Measurements from ENCODE around the gene TAF11L4.
"Not testable (repeated sequence)": the region's sequence is repeated elsewhere in the genome, so short reads cannot be mapped to it uniquely, and the experiment has no call there.

Gene TAF11L4

DNA sequence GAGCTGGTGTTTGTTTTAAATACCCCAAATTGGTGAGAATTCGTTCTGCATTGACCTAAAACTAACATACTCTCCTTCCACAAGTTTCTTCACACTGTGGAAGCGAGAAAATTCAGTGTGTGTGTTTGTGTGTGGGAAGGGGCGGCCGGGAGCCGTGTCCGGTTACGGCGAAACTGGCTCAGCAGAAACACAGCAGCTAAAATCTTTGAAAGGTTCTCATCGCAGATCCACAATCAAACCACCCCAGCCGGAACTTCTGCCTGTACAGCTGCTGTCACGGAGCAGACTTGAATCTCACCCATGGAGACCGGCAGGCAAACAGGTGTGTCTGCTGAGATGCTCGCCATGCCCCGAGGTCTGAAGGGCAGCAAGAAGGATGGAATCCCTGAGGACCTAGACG is at the start of gene TAF11L4:
Gene TAF11L4 (plus strand): TSS at position 301 of the 400 bp plus-strand sequence.
- not testable (repeated sequence) for H3K4me1 ChIP-seq (ENCODE audit: control insufficient read depth, insufficient read depth, low read length, unreplicated experiment); H2AFZ ChIP-seq (ENCODE audit: low read length, unreplicated experiment); H3K27me3 ChIP-seq (ENCODE audit: insufficient read depth, low read length); H3K79me2 ChIP-seq (ENCODE audit: control insufficient read depth, insufficient read depth, low read length, unreplicated experiment); H3K4me3 ChIP-seq (ENCODE audit: low read depth, low read length); H3K27ac ChIP-seq (ENCODE audit: low read depth, low read length); H3K36me3 ChIP-seq (ENCODE audit: insufficient read depth, low read length)

DNA sequence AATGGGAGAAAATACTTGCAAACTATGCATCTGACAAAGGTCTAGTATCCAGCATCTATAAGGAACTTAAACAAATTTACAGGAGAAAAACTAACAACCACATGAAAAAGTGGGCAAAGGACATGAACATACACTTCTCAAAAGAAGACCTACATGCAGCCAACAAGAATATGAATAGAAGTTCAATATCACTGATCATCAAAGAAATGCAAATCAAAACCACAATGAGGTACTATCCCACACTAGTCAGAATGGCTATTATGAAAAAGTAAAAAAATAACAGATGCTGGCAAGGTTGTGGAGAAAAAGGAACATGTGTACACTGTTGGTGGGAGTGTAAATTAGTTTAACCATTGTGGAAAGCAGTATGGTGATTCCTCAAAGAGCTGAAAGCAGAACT is 46.5 kb upstream of the TAF11L4 start:
- H3K27me3 ChIP-seq (ENCODE audit: insufficient read depth, low read length); H3K4me3 ChIP-seq (ENCODE audit: low read depth, low read length); H3K4me1 ChIP-seq (ENCODE audit: control insufficient read depth, insufficient read depth, low read length, unreplicated experiment); H2AFZ ChIP-seq (ENCODE audit: low read length, unreplicated experiment); H3K27ac ChIP-seq (ENCODE audit: low read depth, low read length); H3K36me3 ChIP-seq (ENCODE audit: insufficient read depth, low read length); H3K79me2 ChIP-seq (ENCODE audit: control insufficient read depth, insufficient read depth, low read length, unreplicated experiment): not testable (repeated sequence)

DNA sequence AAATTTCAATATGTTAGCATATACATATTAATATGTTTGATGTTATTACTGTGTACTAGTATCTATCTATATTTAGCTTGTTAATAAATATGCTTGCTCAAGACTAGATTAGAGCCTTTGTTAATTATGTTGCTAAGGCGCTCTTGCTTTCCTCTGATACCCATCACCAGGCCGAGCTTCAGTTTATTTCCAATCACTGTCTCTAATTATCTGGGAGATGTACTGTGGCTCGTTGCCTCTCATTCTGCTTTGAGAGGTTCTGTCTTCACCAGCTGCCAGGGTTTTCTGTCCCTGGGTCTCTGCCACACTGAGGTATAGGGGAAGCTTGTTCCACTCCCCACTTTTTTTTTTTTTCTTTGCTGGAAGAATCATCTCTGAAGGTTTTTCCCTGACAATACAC is 44.6 kb upstream of the TAF11L4 start:
- Histone ChIP-seq H2AFZ (ENCODE audit: low read length, unreplicated experiment) (no peak overlapping the region), H3K27me3 (ENCODE audit: insufficient read depth, low read length) (no peaks in the 10 kb centered on the region), H3K79me2 (ENCODE audit: control insufficient read depth, insufficient read depth, low read length, unreplicated experiment) (no peaks in the 10 kb centered on the region), H3K36me3 (ENCODE audit: insufficient read depth, low read length) (no peaks in the 10 kb centered on the region), H3K27ac (ENCODE audit: low read depth, low read length) (no peak overlapping the region), H3K4me1 (ENCODE audit: control insufficient read depth, insufficient read depth, low read length, unreplicated experiment) (no peaks in the 10 kb centered on the region), H3K4me3 (ENCODE audit: low read depth, low read length) (no peak overlapping the region)

DNA sequence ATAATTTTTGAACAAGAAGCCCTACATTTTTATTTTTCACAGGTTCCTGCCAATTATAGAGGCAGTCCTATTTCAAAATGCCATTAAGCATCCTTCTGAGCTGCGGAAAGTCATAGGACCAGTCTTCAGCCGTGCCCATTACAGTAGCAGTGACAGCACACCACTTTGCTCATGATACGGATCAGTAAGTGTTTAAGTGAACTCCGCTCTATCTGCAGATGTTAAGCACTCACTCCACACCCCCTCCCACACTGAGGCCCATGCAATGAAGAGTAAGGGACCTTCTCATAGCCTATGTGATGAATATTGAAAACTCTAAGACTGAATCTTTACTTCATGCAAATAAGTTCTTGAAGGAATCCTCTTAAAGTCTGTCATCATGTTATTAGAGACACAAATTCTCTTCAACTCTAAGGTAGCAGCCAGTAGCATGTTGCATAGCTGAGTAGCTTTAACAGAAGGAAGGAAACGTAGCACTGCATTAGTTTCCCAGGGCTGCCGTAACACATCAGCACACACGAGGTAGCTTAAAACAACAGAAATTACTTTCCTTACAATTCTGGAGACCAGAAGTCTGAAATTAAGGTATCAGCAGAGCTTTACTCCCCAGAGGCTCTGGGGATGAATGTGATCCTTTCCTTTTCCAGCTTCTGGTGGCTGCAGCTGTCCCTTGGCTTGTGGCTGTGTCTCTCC is 43.9 kb upstream of the TAF11L4 start:
- no peak overlapping the region for H3K4me3 ChIP-seq (ENCODE audit: low read depth, low read length)
- no peaks in the 10 kb centered on the region for H3K27me3 ChIP-seq (ENCODE audit: insufficient read depth, low read length)
- H2AFZ ChIP-seq (ENCODE audit: low read length, unreplicated experiment): no peak overlapping the region
- H3K36me3 ChIP-seq (ENCODE audit: insufficient read depth, low read length): no peaks in the 10 kb centered on the region
- H3K4me1 ChIP-seq (ENCODE audit: control insufficient read depth, insufficient read depth, low read length, unreplicated experiment): no peaks in the 10 kb centered on the region
- no peak overlapping the region for H3K27ac ChIP-seq (ENCODE audit: low read depth, low read length)
- H3K79me2 ChIP-seq (ENCODE audit: control insufficient read depth, insufficient read depth, low read length, unreplicated experiment): no peaks in the 10 kb centered on the region

DNA sequence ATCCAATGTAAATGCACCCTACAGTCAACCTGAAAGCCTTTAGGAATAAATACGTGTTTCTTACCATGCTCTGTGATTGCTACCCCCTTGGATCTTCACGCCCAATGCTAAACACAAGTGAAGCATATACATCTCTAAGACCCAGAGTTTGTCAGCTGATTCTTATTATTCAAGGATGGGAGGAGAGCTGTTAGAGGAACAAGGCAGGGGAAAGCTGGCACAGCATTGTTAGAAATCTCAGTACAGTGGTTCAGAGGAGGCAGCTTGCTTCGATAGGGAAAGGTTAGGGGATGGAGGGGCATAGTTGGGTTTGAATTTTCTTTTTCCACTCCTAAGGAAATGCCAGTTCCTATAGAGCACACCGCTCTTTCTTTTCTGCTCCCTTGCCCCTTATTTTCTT is 40.2 kb upstream of the TAF11L4 start:
- Histone ChIP-seq H3K36me3 (ENCODE audit: insufficient read depth, low read length) (no peaks in the 10 kb centered on the region), H3K4me1 (ENCODE audit: control insufficient read depth, insufficient read depth, low read length, unreplicated experiment) (no peaks in the 10 kb centered on the region), H3K27ac (ENCODE audit: low read depth, low read length) (no peak overlapping the region), H2AFZ (ENCODE audit: low read length, unreplicated experiment) (peak overlapping the region; percentile 60), H3K4me3 (ENCODE audit: low read depth, low read length) (no peak overlapping the region), H3K79me2 (ENCODE audit: control insufficient read depth, insufficient read depth, low read length, unreplicated experiment) (no peaks in the 10 kb centered on the region), H3K27me3 (ENCODE audit: insufficient read depth, low read length) (no peaks in the 10 kb centered on the region)

- no peak overlapping the region for H3K4me3 ChIP-seq (ENCODE audit: low read depth, low read length)
- no peaks in the 10 kb centered on the region for H3K36me3 ChIP-seq (ENCODE audit: insufficient read depth, low read length)
- H3K27me3 ChIP-seq (ENCODE audit: insufficient read depth, low read length): no peaks in the 10 kb centered on the region
- no peak overlapping the region for H3K27ac ChIP-seq (ENCODE audit: low read depth, low read length)
- H3K79me2 ChIP-seq (ENCODE audit: control insufficient read depth, insufficient read depth, low read length, unreplicated experiment): no peaks in the 10 kb centered on the region
- H3K4me1 ChIP-seq (ENCODE audit: control insufficient read depth, insufficient read depth, low read length, unreplicated experiment): peaks cover 3% of the 10 kb centered on the region
- no peak overlapping the region for H2AFZ ChIP-seq (ENCODE audit: low read length, unreplicated experiment)
Observed at GRCh38 chr5:17482790-17483189, 38.8 kb upstream of the TAF11L4 start.

- not testable (repeated sequence) for H3K4me3 ChIP-seq (ENCODE audit: low read depth, low read length); H3K4me1 ChIP-seq (ENCODE audit: control insufficient read depth, insufficient read depth, low read length, unreplicated experiment); H2AFZ ChIP-seq (ENCODE audit: low read length, unreplicated experiment); H3K27ac ChIP-seq (ENCODE audit: low read depth, low read length); H3K36me3 ChIP-seq (ENCODE audit: insufficient read depth, low read length); H3K27me3 ChIP-seq (ENCODE audit: insufficient read depth, low read length); H3K79me2 ChIP-seq (ENCODE audit: control insufficient read depth, insufficient read depth, low read length, unreplicated experiment)
Observed at GRCh38 chr5:17486464-17487173, 35.0 kb upstream of the TAF11L4 start.

DNA sequence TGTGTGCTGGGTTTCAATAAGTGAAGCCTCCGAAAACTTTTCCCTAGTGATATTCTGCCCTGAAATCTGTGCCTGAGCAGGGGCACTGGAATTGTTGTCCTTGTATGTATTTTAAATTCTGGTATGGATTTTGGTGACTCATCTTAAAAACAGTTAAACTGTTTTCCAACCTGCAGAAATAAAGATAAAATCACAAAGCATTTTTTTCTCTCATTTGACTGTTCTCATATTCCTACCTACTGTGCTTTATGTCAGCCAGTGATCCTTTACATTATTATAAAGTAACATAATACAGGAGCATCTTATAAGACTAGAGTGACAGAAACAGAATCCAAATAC is 34.5 kb upstream of the TAF11L4 start:
- Histone ChIP-seq H3K27ac (ENCODE audit: low read depth, low read length) (no peak overlapping the region), H3K79me2 (ENCODE audit: control insufficient read depth, insufficient read depth, low read length, unreplicated experiment) (no peaks in the 10 kb centered on the region), H3K4me3 (ENCODE audit: low read depth, low read length) (no peak overlapping the region), H3K27me3 (ENCODE audit: insufficient read depth, low read length) (no peaks in the 10 kb centered on the region), H3K4me1 (ENCODE audit: control insufficient read depth, insufficient read depth, low read length, unreplicated experiment) (peaks cover 3% of the 10 kb centered on the region), H2AFZ (ENCODE audit: low read length, unreplicated experiment) (no peak overlapping the region), H3K36me3 (ENCODE audit: insufficient read depth, low read length) (no peaks in the 10 kb centered on the region)

DNA sequence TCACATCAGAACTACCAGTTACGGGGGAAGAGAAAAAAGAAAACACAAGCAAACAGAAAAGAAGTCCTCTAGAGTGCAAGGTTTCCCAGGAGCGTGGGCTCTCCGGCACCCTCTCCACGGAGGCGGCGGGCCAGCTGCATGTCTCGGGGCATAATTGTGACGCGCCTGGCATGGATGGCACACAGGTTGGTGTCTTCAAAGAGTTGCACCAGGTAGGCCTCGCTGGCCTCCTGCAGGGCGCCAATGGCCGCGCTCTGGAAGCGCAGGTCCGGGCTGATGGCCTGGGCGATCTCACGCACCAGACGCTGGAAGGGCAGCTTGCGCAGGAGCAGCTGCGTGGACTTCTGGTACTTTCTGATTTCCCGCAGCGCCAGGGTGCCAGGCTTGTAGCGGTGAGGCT is 30.3 kb upstream of the TAF11L4 start:
- not testable (repeated sequence) for H3K4me3 ChIP-seq (ENCODE audit: low read depth, low read length); H2AFZ ChIP-seq (ENCODE audit: low read length, unreplicated experiment); H3K36me3 ChIP-seq (ENCODE audit: insufficient read depth, low read length); H3K4me1 ChIP-seq (ENCODE audit: control insufficient read depth, insufficient read depth, low read length, unreplicated experiment); H3K79me2 ChIP-seq (ENCODE audit: control insufficient read depth, insufficient read depth, low read length, unreplicated experiment); H3K27ac ChIP-seq (ENCODE audit: low read depth, low read length); H3K27me3 ChIP-seq (ENCODE audit: insufficient read depth, low read length)

- Histone ChIP-seq H3K27ac (ENCODE audit: low read depth, low read length) (no peak overlapping the region), H3K27me3 (ENCODE audit: insufficient read depth, low read length) (no peaks in the 10 kb centered on the region), H3K79me2 (ENCODE audit: control insufficient read depth, insufficient read depth, low read length, unreplicated experiment) (no peaks in the 10 kb centered on the region), H3K4me3 (ENCODE audit: low read depth, low read length) (no peak overlapping the region), H3K36me3 (ENCODE audit: insufficient read depth, low read length) (no peaks in the 10 kb centered on the region), H3K4me1 (ENCODE audit: control insufficient read depth, insufficient read depth, low read length, unreplicated experiment) (no peaks in the 10 kb centered on the region), H2AFZ (ENCODE audit: low read length, unreplicated experiment) (no peak overlapping the region)
Observed at GRCh38 chr5:17492770-17493169, 28.8 kb upstream of the TAF11L4 start.

- no peak overlapping the region for H3K27ac ChIP-seq (ENCODE audit: low read depth, low read length)
- no peaks in the 10 kb centered on the region for H3K36me3 ChIP-seq (ENCODE audit: insufficient read depth, low read length)
- H3K4me3 ChIP-seq (ENCODE audit: low read depth, low read length): no peak overlapping the region
- H3K4me1 ChIP-seq (ENCODE audit: control insufficient read depth, insufficient read depth, low read length, unreplicated experiment): no peaks in the 10 kb centered on the region
- no peaks in the 10 kb centered on the region for H3K27me3 ChIP-seq (ENCODE audit: insufficient read depth, low read length)
- H3K79me2 ChIP-seq (ENCODE audit: control insufficient read depth, insufficient read depth, low read length, unreplicated experiment): no peaks in the 10 kb centered on the region
- no peak overlapping the region for H2AFZ ChIP-seq (ENCODE audit: low read length, unreplicated experiment)
Observed at GRCh38 chr5:17497446-17497845, 24.2 kb upstream of the TAF11L4 start.

All from ACC112 (cell line).